Muscle layer of duodenum (tissue), 2 donors: Measurements from ENCODE around the gene IL1F10.

Source experiments
- H3K27ac ChIP-seq: one replicate; pipeline ENCODE4 v1.7.0; 2013; ENCODE audit warnings: mild to moderate bottlenecking, low read length
- H3K27me3 ChIP-seq: one replicate; pipeline ENCODE4 v1.7.0; 2013; ENCODE audit warnings: low read depth, mild to moderate bottlenecking, control low read depth, low read length
- H3K36me3 ChIP-seq, 2 donors: one replicate each; pipeline ENCODE4 v1.7.0; 2013; ENCODE audit warnings: low read length in 2 of 2, control low read depth in 1 of 2, mild to moderate bottlenecking in 1 of 2; ENCODE audit not compliant: insufficient read depth in 2 of 2, control insufficient read depth in 1 of 2
- H3K4me1 ChIP-seq, 2 donors: one replicate each; pipeline ENCODE4 v1.7.0; 2013; ENCODE audit warnings: low read length in 2 of 2, mild to moderate bottlenecking in 2 of 2, control low read depth in 1 of 2, moderate library complexity in 1 of 2; ENCODE audit not compliant: insufficient read depth in 2 of 2, control insufficient read depth in 1 of 2
- H3K4me3 ChIP-seq, 2 donors: one replicate each; pipeline ENCODE4 v1.7.0; 2013; ENCODE audit warnings: low read length in 2 of 2, low read depth in 1 of 2, mild to moderate bottlenecking in 1 of 2
- H3K9me3 ChIP-seq, 2 donors: one replicate each; pipeline ENCODE4 v1.7.0; 2013; ENCODE audit warnings: low read length in 2 of 2, control low read depth in 1 of 2, mild to moderate bottlenecking in 1 of 2; ENCODE audit not compliant: control insufficient read depth in 1 of 2
- donor health status: healthy.

The IL1F10 gene

DNA sequence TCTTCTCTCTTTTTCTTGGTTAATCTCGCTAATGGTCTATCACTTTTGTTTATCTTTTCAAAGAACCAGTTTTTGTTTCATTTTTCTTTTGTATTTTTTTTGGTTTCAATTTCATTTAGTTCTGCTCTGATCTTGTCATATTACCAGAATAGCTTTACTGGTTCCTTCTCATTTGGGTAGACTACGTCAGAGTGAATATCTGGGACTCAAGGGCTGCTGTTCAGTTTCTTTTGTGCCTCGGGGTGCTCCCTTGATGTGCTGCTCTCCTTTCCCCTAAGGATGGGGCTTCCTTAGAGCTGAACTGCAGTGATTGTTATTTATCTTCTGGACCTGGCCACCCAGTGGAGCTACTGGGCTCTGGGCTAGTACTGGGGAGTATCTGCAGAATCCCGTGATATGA, 30.3 kb downstream of the IL1F10 start:
- Histone ChIP-seq H3K36me3 (no peaks in the 10 kb centered on the region), H3K4me3 (no peak overlapping the region), H3K4me1 (no peaks in the 10 kb centered on the region), H3K9me3 (peaks cover 0 to 9% of the 10 kb centered on the region in 2 donors), H3K27ac (no peak overlapping the region), H3K27me3 (no peaks in the 10 kb centered on the region)

DNA sequence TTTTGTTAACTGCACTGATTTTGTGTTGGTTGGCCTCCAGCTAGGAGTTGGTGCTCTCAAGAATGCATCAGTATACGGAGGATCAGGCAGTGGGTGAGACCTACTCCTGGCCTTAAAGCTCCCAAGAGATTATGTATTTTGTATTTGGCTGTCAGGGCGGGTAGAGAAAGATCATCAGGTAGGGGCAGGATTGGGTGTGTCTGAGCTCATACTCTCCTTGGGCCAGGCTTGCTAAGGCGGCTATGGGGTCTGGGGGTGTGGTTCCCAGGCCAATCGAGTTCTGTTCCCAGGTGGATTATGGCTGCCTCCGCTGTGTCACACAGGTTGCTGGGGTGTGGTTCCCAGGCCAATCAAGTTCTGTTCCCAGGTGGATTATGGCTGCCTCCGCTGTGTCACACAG, 30.8 kb downstream of the IL1F10 start:
- Histone ChIP-seq H3K9me3 (peaks cover 0 to 9% of the 10 kb centered on the region in 2 donors), H3K27ac (no peak overlapping the region), H3K36me3 (no peaks in the 10 kb centered on the region), H3K4me3 (no peak overlapping the region), H3K4me1 (no peaks in the 10 kb centered on the region), H3K27me3 (no peaks in the 10 kb centered on the region)

DNA sequence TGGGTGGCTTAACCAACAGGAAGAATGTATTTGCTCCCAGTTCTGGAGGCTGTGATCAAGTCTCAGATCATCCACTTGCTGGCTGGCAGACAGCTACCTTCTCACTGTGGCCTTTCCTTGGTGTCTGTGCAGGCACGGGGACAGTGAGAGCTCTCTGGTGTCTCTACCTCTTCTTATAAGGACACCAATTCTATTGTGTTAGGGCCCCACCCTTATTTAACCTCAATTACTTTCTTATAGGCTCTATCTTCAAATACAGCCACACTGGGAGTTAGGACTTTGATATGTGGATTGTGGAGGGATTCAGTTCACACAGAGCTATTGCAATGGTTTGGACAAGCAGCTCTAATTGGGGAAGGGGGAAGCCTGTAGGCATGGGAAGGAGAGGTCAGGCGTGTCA, 34.4 kb downstream of the IL1F10 start:
- Histone ChIP-seq H3K4me1 (no peaks in the 10 kb centered on the region), H3K4me3 (no peak overlapping the region), H3K36me3 (no peaks in the 10 kb centered on the region), H3K27me3 (no peaks in the 10 kb centered on the region), H3K9me3 (peaks cover 0 to 3% of the 10 kb centered on the region in 2 donors), H3K27ac (no peak overlapping the region)

DNA sequence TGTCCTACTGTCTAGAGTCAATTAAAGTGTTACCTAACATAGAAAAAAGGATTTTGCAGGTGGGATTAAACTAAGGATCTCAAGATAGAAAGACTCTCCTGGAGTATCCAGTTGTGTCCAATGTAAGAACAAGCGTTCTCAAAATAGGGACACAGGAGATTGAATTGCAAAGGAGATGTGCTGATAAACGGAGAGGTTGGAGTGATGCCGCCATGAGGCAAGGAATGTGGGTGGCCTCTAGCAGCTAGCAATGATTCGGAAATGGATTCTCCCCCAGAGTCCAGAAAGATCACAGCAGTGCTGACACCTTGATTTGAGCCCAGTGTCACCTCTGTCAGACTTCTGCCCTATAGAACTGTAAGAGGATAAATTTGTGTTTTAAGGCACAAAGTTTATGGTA, 35.5 kb downstream of the IL1F10 start:
- Histone ChIP-seq H3K4me3 (no peak overlapping the region), H3K9me3 (peaks cover 0 to 3% of the 10 kb centered on the region in 2 donors), H3K27me3 (no peaks in the 10 kb centered on the region), H3K27ac (no peak overlapping the region), H3K36me3 (no peaks in the 10 kb centered on the region), H3K4me1 (no peaks in the 10 kb centered on the region)

DNA sequence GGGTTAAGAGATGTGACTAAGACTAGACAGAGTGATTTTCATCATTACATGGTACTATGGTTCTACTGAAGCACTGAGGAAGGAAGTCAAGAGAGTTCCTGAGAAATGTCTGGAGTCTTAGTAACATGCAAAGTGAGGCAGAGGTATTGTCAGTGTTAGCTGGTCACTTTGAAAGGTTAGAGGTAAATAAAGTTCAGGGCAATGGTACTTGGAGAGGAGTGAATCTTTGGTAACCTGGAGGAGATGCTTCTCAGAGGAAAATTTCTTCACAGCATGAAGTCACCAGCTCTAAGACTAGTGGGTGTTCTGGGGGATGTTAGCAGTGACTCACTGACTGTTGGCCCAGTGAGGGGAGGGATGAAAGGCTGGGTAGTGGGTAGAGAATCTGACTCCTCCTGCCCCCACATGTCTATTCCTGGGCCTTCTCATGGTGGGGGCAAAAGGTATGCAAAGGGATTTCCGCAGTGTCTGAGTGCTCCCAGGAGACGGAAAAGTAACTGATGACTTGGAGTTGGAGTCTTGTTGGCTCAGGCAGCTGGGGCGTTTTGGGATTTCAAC, 36.4 kb downstream of the IL1F10 start:
- no peaks in the 10 kb centered on the region for H3K36me3 ChIP-seq
- no peak overlapping the region for H3K4me3 ChIP-seq
- peaks cover 0 to 3% of the 10 kb centered on the region in 2 donors for H3K9me3 ChIP-seq
- H3K27me3 ChIP-seq: no peaks in the 10 kb centered on the region
- no peaks in the 10 kb centered on the region for H3K4me1 ChIP-seq
- no peak overlapping the region for H3K27ac ChIP-seq

DNA sequence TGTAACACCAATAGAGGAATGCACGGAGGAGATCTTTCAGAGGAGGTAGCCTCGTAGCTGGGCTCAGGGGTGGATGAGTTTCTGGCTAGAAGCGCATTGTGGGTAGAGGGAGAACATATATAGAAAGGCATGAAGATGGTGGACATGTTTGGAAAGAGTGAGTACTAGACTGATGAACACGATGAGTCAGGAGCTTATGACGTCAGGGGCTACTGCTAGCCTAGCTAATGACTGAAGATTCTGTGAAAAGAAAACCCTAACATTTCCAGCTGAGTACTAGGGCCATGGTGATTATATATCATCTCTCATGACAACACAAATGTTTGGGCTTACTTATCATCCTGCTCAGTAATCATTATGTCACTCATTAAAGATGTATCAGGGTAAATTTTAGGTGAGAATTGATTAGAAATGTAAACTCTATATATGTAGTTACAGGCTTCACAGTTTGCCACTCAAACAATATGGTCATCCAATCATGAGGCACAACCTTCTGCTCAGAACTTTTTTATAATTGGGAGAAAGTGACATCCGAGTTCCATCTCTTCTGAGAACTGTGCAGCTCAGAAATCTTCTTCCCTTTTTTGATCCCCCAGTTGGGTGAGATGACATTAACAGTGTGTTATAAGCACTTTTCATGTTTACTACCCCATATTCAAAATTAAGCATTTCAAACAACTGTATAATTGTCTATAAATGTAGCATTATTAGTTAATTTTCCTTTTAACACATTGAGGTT, 37.4 kb downstream of the IL1F10 start:
- no peak overlapping the region for H3K27ac ChIP-seq
- H3K9me3 ChIP-seq: peaks cover 0 to 3% of the 10 kb centered on the region in 2 donors
- no peaks in the 10 kb centered on the region for H3K4me1 ChIP-seq
- H3K36me3 ChIP-seq: no peaks in the 10 kb centered on the region
- H3K27me3 ChIP-seq: no peaks in the 10 kb centered on the region
- H3K4me3 ChIP-seq: no peak overlapping the region

DNA sequence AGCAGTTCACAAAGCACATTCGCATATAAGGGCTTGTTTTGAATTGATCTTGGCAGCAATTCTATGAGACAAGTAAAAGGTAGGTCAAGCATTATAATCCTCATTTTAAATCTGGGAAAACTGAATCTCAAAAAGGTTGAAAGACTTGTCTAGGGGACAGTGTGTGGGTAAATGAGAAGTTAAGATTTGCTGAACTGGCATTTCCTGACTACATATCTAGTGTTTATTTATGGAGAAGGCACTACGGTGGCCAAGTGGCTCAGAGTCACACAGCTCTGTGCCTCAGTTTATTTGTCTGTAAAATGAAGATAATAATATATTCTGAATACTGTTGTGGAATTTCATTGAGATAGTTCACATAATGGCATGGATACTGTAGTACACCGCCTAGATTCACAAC, 43.4 kb downstream of the IL1F10 start:
- Histone ChIP-seq H3K9me3 (no peaks in the 10 kb centered on the region), H3K4me1 (no peaks in the 10 kb centered on the region), H3K4me3 (no peak overlapping the region), H3K36me3 (no peaks in the 10 kb centered on the region), H3K27me3 (no peaks in the 10 kb centered on the region), H3K27ac (no peak overlapping the region)

DNA sequence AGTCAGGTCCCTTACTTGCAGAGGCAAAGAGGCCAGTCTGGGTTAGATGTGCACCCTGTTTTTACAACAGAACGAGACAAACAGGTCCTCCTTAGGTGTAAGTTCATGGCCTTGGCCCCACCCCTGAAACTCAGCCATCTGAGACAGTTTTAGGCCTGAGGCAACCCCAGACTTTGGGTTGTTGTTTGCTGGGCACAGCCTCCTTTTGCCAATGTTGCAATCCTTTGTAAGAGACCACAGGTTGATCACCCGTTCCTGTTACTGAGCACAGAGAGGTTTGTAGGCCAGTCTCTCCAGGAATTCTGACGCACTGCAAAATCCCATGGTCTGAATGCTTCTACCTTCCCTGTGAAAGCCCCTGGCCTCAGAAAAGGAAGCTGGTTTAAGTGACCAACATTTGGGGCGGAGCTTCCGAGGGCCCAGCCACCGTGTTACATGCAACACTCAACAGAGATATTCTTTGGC, 44.1 kb downstream of the IL1F10 start:
- H3K36me3 ChIP-seq: no peaks in the 10 kb centered on the region
- H3K27ac ChIP-seq: no peak overlapping the region
- no peaks in the 10 kb centered on the region for H3K4me1 ChIP-seq
- H3K27me3 ChIP-seq: no peaks in the 10 kb centered on the region
- H3K9me3 ChIP-seq: no peaks in the 10 kb centered on the region
- no peak overlapping the region for H3K4me3 ChIP-seq

DNA sequence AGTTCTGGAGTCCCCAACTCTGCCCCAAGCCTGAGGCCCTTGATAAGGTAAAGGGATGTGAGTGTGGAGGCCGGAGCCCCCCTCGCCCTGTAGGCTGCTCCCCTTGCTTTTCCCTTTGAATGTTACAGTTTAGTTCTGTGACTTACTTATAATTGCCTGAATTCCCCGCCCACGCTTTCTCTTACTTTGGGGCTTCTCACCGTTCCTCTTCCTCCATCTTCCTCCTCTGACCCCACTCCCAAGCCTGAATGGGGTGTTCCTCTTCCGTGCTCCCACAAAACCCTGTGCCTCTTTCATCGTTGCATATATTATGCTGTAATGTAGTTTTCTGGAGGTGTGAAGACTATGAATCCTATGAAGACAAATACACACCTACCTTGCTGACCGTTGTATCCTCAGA, 44.7 kb downstream of the IL1F10 start:
- no peak overlapping the region for H3K27ac ChIP-seq

DNA sequence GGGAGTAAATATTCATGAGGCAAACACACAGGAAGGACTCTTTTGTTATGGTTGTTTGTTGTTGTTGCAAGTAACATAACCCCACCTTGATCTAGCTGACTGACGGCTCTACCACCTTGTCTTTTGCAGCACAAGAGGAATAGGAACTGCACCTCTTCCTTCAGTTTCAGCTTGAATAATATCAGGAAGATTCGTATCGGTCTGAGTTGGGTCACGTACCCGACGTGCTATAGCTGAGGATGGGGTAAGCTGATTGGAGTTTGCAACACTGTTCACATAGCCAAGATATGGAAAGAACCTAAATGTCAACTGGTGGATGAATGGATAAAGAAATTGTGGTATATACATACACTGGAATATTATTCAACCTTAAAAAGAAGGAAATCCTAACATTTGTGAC, 45.1 kb downstream of the IL1F10 start:
- Histone ChIP-seq H3K4me1 (no peaks in the 10 kb centered on the region), H3K36me3 (no peaks in the 10 kb centered on the region), H3K27me3 (no peaks in the 10 kb centered on the region), H3K4me3 (no peak overlapping the region), H3K27ac (no peak overlapping the region), H3K9me3 (no peaks in the 10 kb centered on the region)

More for the DNA sequence above, 44.7 kb downstream of the IL1F10 start:
- Histone ChIP-seq H3K4me3 (no peak overlapping the region), H3K4me1 (no peaks in the 10 kb centered on the region), H3K36me3 (no peaks in the 10 kb centered on the region), H3K9me3 (no peaks in the 10 kb centered on the region), H3K27me3 (no peaks in the 10 kb centered on the region)

DNA sequence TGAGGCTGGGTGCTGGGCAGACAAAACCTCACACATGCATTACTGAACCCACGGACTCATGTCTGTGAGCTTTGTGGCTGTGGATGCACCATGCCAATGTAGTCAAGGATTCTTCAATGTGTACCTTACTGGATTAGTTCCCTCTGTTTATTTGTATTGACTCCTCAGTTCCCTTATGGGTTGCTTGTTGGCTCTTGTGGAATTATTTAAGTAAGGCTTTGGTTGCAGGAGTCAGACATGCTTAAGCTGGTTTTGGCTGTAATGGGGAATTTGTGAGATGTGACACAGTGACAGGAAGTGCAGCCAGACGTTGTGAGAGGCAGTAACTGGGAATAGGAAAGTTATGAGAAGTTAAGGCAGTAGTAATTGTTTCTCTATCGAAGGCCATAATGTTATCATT, 46.0 kb downstream of the IL1F10 start:
- no peak overlapping the region for H3K27ac ChIP-seq
- no peak overlapping the region for H3K4me3 ChIP-seq
- H3K27me3 ChIP-seq: no peaks in the 10 kb centered on the region
- no peaks in the 10 kb centered on the region for H3K36me3 ChIP-seq
- H3K4me1 ChIP-seq: no peaks in the 10 kb centered on the region
- no peaks in the 10 kb centered on the region for H3K9me3 ChIP-seq
